A549 treated with Hydrocortisone at 1 μM for 4 hours (cell line): ENCODE results near the gene C2CD4C. TPM values are rescaled to one million over a fixed set of nuclear protein-coding genes. Genes with fewer than 3 reads are reported as not detected.

Experiments used
- total RNA-seq: library from RNA; stranded (reverse); fragments of 200-300 nt; extraction: Qiagen RNA extraction; gene quantifications from 5 replicates; pipeline ENCODE4 v1.2.3, GENCODE V29; 2022

C2CD4C gene
- 0.22 to 0.68 TPM (median 0.59 TPM) in 5 replicates for total RNA-seq

GRCh38 chr19:408902-409515 is at the start of gene C2CD4C:
Gene C2CD4C, minus strand, starts transcription at chr19:409147. Its CDS starts 786 bp downstream, at chr19:408361.

Other genes starting within 250 kb of the C2CD4C start
- gene PLPP2, start 117.7 kb downstream of the C2CD4C start, total RNA-seq, result 85.3 to 109 TPM (median 99.8 TPM) in 5 replicates
- 15.1 to 22.7 TPM (median 18.3 TPM) in 5 replicates for gene MIER2, start 64.4 kb downstream of the C2CD4C start, total RNA-seq
- 0.77 to 1.5 TPM (median 0.99 TPM) in 5 replicates for gene SHC2, start 51.9 kb upstream of the C2CD4C start, total RNA-seq
- gene MADCAM1, start 87.3 kb upstream of the C2CD4C start, total RNA-seq, result 0.12 to 0.41 TPM (median 0.30 TPM) in 5 replicates
- gene TPGS1, start 98.3 kb upstream of the C2CD4C start, total RNA-seq, result 9.8 to 16.5 TPM (median 15.3 TPM) in 5 replicates
- gene CDC34, start 122.6 kb upstream of the C2CD4C start, total RNA-seq, result 67.9 to 93.1 TPM (median 87.3 TPM) in 5 replicates
- gene GZMM, start 134.9 kb upstream of the C2CD4C start, total RNA-seq, result 0.30 to 0.48 TPM (median 0.39 TPM) in 5 replicates
- 645 to 729 TPM (median 699 TPM) in 5 replicates for gene BSG, start 163.4 kb upstream of the C2CD4C start, total RNA-seq
- gene HCN2, start 180.7 kb upstream of the C2CD4C start, total RNA-seq, result 30.4 to 38.9 TPM (median 35.2 TPM) in 5 replicates
- gene POLRMT, start 224.4 kb upstream of the C2CD4C start, total RNA-seq, result 68.0 to 91.4 TPM (median 86.6 TPM) in 5 replicates
- 0.37 to 0.75 TPM (median 0.55 TPM) in 5 replicates for gene FGF22, start 230.7 kb upstream of the C2CD4C start, total RNA-seq